Heart left ventricle (tissue), 13 donors: Measurements from ENCODE around the gene KIF20B.

ENCODE experiments used
- POLR2A ChIP-seq, 2 donors: fragments of 450-650 bp; IDR thresholded peaks; one replicate each; pipeline ENCODE4 v1.6.1; 2017; ENCODE audit warnings: antibody characterized with exemption in 2 of 2, mild to moderate bottlenecking in 2 of 2, moderate library complexity in 2 of 2
- TF ChIP-seq, protein P1 (sequence below), 12 donors: fragments of 200-600 bp; sonication (generic) in 4 of 12; IDR thresholded peaks; one replicate each; pipeline versions ENCODE4 v1.5.0 to v1.8.0; 2018 to 2022; ENCODE audit warnings: antibody characterized with exemption in 12 of 12, mild to moderate bottlenecking in 5 of 12
- donor health status: ischemic (EF 13 %, LVEDD 7.1; RV severe dilation, severe dysfunction).
- donor health status: DM: no; HTN: yes; CAD: no.
- donor health status: DM: no; HTN: no; CAD: no.
- donor health status: ischemic (EF 25% LVEDD 6.9; RV normal size, moderate dysfunction).
- donor health status: ischemic (EF 25% LVEDD 5.7; RV mildly dilated, moderate dysfunction).
- donor health status: ischemic (EF 35%, LVEDD 5.7; RV mildly dilated, moderate dysfunction).
- donor health status: nonischemic (EF 11% LVEDD 7.7; RV severe dilation, severe dysfunction).
- donor health status: DM: yes; HTN: yes; CAD: no.
- donor health status: PGD.
- donor health status: ischemic (EF 29% LVEDD 5.4; RV normal size, mild dysfunction).
- donor health status: nonischemic (EF 23%, LVEDD 6.1; RV moderate dilation, normal function).

DNA sequence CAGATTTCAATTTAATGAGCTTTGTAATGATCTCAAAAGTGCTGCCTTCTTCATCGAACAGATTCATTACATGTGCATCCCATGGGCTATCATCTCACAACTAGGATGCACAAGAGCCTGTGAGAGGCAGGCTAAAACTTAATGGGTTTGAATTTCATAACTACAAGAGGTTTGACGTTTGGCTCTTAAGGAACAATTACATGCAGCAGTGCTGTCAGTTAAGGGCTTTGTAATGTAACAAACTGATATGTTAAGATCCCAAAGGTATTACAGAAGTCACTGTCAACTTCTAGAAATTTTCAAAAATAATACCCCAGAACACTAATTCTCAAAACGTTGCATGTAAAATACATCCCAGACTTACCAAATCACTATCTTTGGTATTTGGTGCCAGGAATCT lies 33.2 kb downstream of the KIF20B start:
- TF ChIP-seq, protein P1, sequence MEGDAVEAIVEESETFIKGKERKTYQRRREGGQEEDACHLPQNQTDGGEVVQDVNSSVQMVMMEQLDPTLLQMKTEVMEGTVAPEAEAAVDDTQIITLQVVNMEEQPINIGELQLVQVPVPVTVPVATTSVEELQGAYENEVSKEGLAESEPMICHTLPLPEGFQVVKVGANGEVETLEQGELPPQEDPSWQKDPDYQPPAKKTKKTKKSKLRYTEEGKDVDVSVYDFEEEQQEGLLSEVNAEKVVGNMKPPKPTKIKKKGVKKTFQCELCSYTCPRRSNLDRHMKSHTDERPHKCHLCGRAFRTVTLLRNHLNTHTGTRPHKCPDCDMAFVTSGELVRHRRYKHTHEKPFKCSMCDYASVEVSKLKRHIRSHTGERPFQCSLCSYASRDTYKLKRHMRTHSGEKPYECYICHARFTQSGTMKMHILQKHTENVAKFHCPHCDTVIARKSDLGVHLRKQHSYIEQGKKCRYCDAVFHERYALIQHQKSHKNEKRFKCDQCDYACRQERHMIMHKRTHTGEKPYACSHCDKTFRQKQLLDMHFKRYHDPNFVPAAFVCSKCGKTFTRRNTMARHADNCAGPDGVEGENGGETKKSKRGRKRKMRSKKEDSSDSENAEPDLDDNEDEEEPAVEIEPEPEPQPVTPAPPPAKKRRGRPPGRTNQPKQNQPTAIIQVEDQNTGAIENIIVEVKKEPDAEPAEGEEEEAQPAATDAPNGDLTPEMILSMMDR (IDR thresholded peaks at IDR 0.05), result no peak
- TF ChIP-seq POLR2A (IDR thresholded peaks at IDR 0.05), result no peak
